SK-N-SH (cell line): ENCODE results near the gene C16orf92. TPM values are rescaled to one million over a fixed set of nuclear protein-coding genes. Genes with fewer than 3 reads are reported as not detected.
A peak's percentile ranks its signal among the peaks of the same experiment; 100 is the strongest.

Experiments used
- CTCF ChIA-PET: fragments of 300-600, 350-600 bp; formaldehyde crosslinking; extraction: SDS; loops from one replicate; lab custom pipeline; 2021; lab: Yijun Ruan, JAX
- POLR2A ChIA-PET: fragments of 350-600 bp; sonication (Branson Sonifier 250); formaldehyde crosslinking; extraction: SDS; loops from one replicate; lab custom pipeline; 2020; ENCODE audit warnings: antibody characterized with exemption, inconsistent platforms; lab: Yijun Ruan, JAX
- DNase-seq: peaks from one replicate; pipeline ENCODE4 v3.0.0; 2012
- H2AFZ ChIP-seq: fragments of 200-600 bp; sonication (generic); 2 replicates; pipeline ENCODE4 v1.8.1; 2016; ENCODE audit warnings: antibody characterized with exemption, mild to moderate bottlenecking, low read depth
- H3F3A ChIP-seq: fragments of 200-600 bp; sonication (generic); replicated peaks from 2 replicates; pipeline ENCODE3; 2016; ENCODE audit warnings: antibody characterized with exemption, mild to moderate bottlenecking; ENCODE audit not compliant: insufficient read depth
- H3K27ac ChIP-seq, 2 experiments: fragments of 200-500 bp in 1 of 2; fragments of 200-600 bp in 1 of 2; sonication (Bioruptor generic) in 1 of 2; sonication (generic), shearing (Covaris generic) in 1 of 2; 2 replicates each; pipeline versions ENCODE4 v1.5.1 to v1.6.1; 2014 to 2016; ENCODE audit warnings: low read depth in 2 of 2, inconsistent platforms in 1 of 2, low read length in 1 of 2, mild to moderate bottlenecking in 1 of 2, mixed read lengths in 1 of 2
- H3K27me3 ChIP-seq: fragments of 200-600 bp; sonication (generic), shearing (Covaris generic); 2 replicates; pipeline ENCODE4 v1.6.1; 2016; ENCODE audit warnings: mixed run types; ENCODE audit not compliant: insufficient read depth
- H3K36me3 ChIP-seq, 2 experiments: fragments of 200-500 bp in 1 of 2; fragments of 200-600 bp in 1 of 2; sonication (Bioruptor generic) in 1 of 2; sonication (generic) in 1 of 2; replicated peaks in 1 of 2; 2 replicates each; pipeline versions ENCODE3 to v1.5.1; 2014 to 2016; ENCODE audit warnings: low read length in 1 of 2, mild to moderate bottlenecking in 1 of 2; ENCODE audit not compliant: insufficient read depth in 2 of 2, control insufficient read depth in 1 of 2
- H3K4me1 ChIP-seq, 2 experiments: fragments of 200-500 bp in 1 of 2; fragments of 200-600 bp in 1 of 2; sonication (Bioruptor generic) in 1 of 2; sonication (generic), shearing (Covaris generic) in 1 of 2; 2 replicates each; pipeline versions ENCODE4 v1.5.1 to v1.6.1; 2014 to 2016; ENCODE audit warnings: low read depth in 1 of 2, low read length in 1 of 2, mixed run types in 1 of 2; ENCODE audit not compliant: insufficient read depth in 2 of 2, control insufficient read depth in 1 of 2
- H3K4me2 ChIP-seq: fragments of 200-600 bp; sonication (generic), shearing (Covaris generic); 2 replicates; pipeline ENCODE4 v1.6.1; 2017; ENCODE audit warnings: mixed run types
- H3K4me3 ChIP-seq, 2 experiments: fragments of 200-500 bp in 1 of 2; fragments of 200-600 bp in 1 of 2; sonication (Bioruptor generic) in 1 of 2; sonication (generic), shearing (Covaris generic) in 1 of 2; 2 replicates each; pipeline versions ENCODE4 v1.5.1 to v1.8.1; 2014 to 2016; ENCODE audit warnings: low read depth in 2 of 2, inconsistent platforms in 1 of 2, low read length in 1 of 2, mild to moderate bottlenecking in 1 of 2, mixed read lengths in 1 of 2, moderate library complexity in 1 of 2
- H3K79me2 ChIP-seq: fragments of 200-600 bp; sonication (generic); 2 replicates; pipeline ENCODE4 v1.8.1; 2017; ENCODE audit warnings: mild to moderate bottlenecking; ENCODE audit not compliant: insufficient read depth
- H3K9ac ChIP-seq: fragments of 200-600 bp; sonication (generic); 2 replicates; pipeline ENCODE4 v1.6.1; 2017; ENCODE audit warnings: mixed run types
- H3K9me2 ChIP-seq: fragments of 200-600 bp; sonication (generic); 2 replicates; pipeline ENCODE4 v1.6.1; 2017; ENCODE audit warnings: mixed run types
- H3K9me3 ChIP-seq: fragments of 200-600 bp; sonication (generic); 2 replicates; pipeline ENCODE4 v1.6.1; 2017; ENCODE audit warnings: mixed run types, mild to moderate bottlenecking, moderate library complexity
- H4K20me1 ChIP-seq: fragments of 200-600 bp; sonication (generic); 2 replicates; pipeline ENCODE4 v1.6.1; 2017; ENCODE audit warnings: mild to moderate bottlenecking, mixed run types; ENCODE audit not compliant: insufficient read depth
- GABPA ChIP-seq: IDR thresholded peaks from 2 replicates; pipeline ENCODE4 v1.4.0; 2012; ENCODE audit warnings: low read depth, mild to moderate bottlenecking
- MXI1 ChIP-seq: IDR thresholded peaks from 2 replicates; pipeline ENCODE4 v1.6.1; 2012; ENCODE audit warnings: mild to moderate bottlenecking, low read depth, low read length, improper control_type of control experiment
- NRF1 ChIP-seq: IDR thresholded peaks from 2 replicates; pipeline ENCODE4 v1.6.1; 2012; ENCODE audit warnings: low read depth, mild to moderate bottlenecking, low read length
- PBX3 ChIP-seq: IDR thresholded peaks from 2 replicates; pipeline ENCODE4; 2012
- SIN3A ChIP-seq: IDR thresholded peaks from 2 replicates; pipeline ENCODE4 v1.6.1; 2012; ENCODE audit warnings: low read depth, mild to moderate bottlenecking, low read length, moderate library complexity, borderline replicate concordance
- TAF1 ChIP-seq: IDR thresholded peaks from 2 replicates; pipeline ENCODE4 v1.6.1; 2012; ENCODE audit warnings: low read depth, mild to moderate bottlenecking, low read length, moderate library complexity, borderline replicate concordance
- TCF12 ChIP-seq: IDR thresholded peaks from 2 replicates; pipeline ENCODE4 v1.4.0; 2012
- TEAD4 ChIP-seq: IDR thresholded peaks from 2 replicates; pipeline ENCODE4 v1.4.0; 2012; ENCODE audit warnings: mild to moderate bottlenecking, borderline replicate concordance; ENCODE audit not compliant: insufficient read depth
- WGBS: methylation state at CpG from one replicate; pipeline ENCODE4 v1.1.6; 2017; ENCODE audit warnings: low lambda C conversion rate; 5-methylcytosine and 5-hydroxymethylcytosine counted together
- polyA plus RNA-seq, 3 experiments: library from polyadenylated mRNA; depleted of rRNA; stranded (reverse); fragments of >200 nt; gene quantifications; 2 replicates each; pipeline ENCODE4 v1.2.3, GENCODE V29; 2012
- TF ChIP-seq, protein P1 (sequence below): IDR thresholded peaks from 2 replicates; pipeline ENCODE4 v1.4.0; 2012; ENCODE audit warnings: low read depth
- TF ChIP-seq, protein P2 (sequence below): IDR thresholded peaks from 2 replicates; pipeline ENCODE4 v1.4.0; 2012; ENCODE audit warnings: low read depth, borderline replicate concordance

The C16orf92 gene
- polyA plus RNA-seq, 1 of the 3 experiments (the other 2 are of a cell fraction) = not detected

DNA sequence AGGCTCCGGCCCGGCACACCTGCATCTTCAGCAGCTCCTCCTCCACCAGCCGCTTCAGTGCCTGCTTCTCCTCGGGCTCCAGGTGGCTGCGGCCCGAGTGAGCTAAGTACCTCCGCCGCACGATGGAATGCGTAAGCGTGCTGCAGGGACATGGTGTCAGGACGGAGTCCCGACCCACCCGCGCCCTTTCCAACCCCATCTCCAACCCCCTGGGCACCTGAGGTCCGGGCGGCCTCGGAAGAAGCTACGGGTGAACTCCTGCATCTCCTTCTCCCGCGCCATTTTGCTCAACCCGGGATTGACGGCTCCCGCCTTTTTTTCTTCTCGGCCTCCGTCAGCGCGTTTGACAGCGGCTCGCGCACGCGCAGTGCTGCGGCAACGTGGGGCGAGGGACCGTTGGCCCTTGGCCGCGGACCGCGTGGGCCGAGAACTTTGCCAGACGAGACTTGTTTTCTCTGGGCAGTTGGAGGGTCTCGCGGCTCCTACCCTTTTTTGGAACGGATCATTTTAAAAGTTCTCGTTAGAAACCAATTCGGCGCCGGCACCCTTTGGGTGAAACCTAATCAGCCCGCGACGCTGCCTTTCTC lies 27.6 kb upstream of the C16orf92 start, which contains the start of gene HIRIP3:
HIRIP3 (minus strand) TSS at position 294 of the 587 bp plus-strand sequence; CDS start at position 282, 12 bp downstream.
- Histone ChIP-seq H3K27me3 (no peaks in the 10 kb centered on the region), H3K4me2 (peak within 1 kb of the TSS; percentile 99), H3K79me2 (peaks cover 19% of the 10 kb centered on the region; the same call in 1 of the 2 replicates), H3K4me3 (peak within 1 kb of the TSS; percentile 87 to 92), H3K9ac (peak within 1 kb of the TSS; percentile 90), H3K9me3 (no peaks in the 10 kb centered on the region), H4K20me1 (no peaks in the 10 kb centered on the region), H3K27ac (peak within 1 kb of the TSS; percentile 94), H3K9me2 (no peaks in the 10 kb centered on the region), H3F3A (peaks cover 10% of the 10 kb centered on the region), H3K4me1 (peaks cover 0 to 14% of the 10 kb centered on the region in 2 experiments; a peak in 1 of 4 replicates), H2AFZ (peak within 1 kb of the TSS; percentile 97), H3K36me3 (peaks cover 5 to 34% of the 10 kb centered on the region in 2 experiments)
- CTCF ChIA-PET = interaction anchor here (1.2 to 2.8 kb wide), 3 partner anchors 10 to 205 kb away, joined by 4 to 11 read pairs (median 11); partner anchors contain the start of genes KIF22 and TLCD3B
- WGBS = under 1% methylated on average over 47 of the region's 53 CpGs
- TF ChIP-seq, protein P1, sequence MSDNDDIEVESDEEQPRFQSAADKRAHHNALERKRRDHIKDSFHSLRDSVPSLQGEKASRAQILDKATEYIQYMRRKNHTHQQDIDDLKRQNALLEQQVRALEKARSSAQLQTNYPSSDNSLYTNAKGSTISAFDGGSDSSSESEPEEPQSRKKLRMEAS = peak; percentile 97
- TF ChIP-seq GABPA (0 out of 2 replicates have a peak, but pooled peaks have one; percentile 30), PBX3 (peak; percentile 73), TCF12 (no peak), NRF1 (peak; percentile 91), SIN3A (peak; percentile 85), MXI1 (peak; percentile 96), TEAD4 (no peak), TAF1 (peak; percentile 77)
- TF ChIP-seq, protein P2, sequence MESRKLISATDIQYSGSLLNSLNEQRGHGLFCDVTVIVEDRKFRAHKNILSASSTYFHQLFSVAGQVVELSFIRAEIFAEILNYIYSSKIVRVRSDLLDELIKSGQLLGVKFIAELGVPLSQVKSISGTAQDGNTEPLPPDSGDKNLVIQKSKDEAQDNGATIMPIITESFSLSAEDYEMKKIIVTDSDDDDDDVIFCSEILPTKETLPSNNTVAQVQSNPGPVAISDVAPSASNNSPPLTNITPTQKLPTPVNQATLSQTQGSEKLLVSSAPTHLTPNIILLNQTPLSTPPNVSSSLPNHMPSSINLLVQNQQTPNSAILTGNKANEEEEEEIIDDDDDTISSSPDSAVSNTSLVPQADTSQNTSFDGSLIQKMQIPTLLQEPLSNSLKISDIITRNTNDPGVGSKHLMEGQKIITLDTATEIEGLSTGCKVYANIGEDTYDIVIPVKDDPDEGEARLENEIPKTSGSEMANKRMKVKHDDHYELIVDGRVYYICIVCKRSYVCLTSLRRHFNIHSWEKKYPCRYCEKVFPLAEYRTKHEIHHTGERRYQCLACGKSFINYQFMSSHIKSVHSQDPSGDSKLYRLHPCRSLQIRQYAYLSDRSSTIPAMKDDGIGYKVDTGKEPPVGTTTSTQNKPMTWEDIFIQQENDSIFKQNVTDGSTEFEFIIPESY = peak; percentile 39; the same call in 1 of the 2 replicates
- peak; percentile 94 for DNase-seq
- POLR2A ChIA-PET = interaction anchor here (0.6 to 1.3 kb wide), 6 partner anchors 19 to 97 kb away, joined by 3 to 4 read pairs (median 4); partner anchors contain the start of genes SEZ6L2, TAOK2 and TMEM219
